Prostate gland (tissue), 2 donors: ENCODE results near the gene CRYBB1.

Experiments
- POLR2A ChIP-seq: fragments of 450-650 bp; IDR thresholded peaks from one replicate; pipeline ENCODE4 v1.6.1; 2016; ENCODE audit warnings: antibody characterized with exemption, mild to moderate bottlenecking
- POLR2AphosphoS5 ChIP-seq: sonication (generic); formaldehyde crosslinking; IDR thresholded peaks from one replicate; pipeline ENCODE4 v1.6.1; 2017; ENCODE audit warnings: antibody characterized with exemption
- TF ChIP-seq, protein P1 (sequence below), 4 experiments: fragments of 200-600 bp in 2 of 4; fragments of 450-650 bp in 2 of 4; sonication (generic) in 2 of 4; IDR thresholded peaks; 1 replicate in 3 of 4; 2 replicates in 1 of 4; pipeline ENCODE4 v1.5.1; 2016 to 2019; ENCODE audit warnings: antibody characterized with exemption in 4 of 4, mild to moderate bottlenecking in 2 of 4, moderate library complexity in 2 of 4

DNA sequence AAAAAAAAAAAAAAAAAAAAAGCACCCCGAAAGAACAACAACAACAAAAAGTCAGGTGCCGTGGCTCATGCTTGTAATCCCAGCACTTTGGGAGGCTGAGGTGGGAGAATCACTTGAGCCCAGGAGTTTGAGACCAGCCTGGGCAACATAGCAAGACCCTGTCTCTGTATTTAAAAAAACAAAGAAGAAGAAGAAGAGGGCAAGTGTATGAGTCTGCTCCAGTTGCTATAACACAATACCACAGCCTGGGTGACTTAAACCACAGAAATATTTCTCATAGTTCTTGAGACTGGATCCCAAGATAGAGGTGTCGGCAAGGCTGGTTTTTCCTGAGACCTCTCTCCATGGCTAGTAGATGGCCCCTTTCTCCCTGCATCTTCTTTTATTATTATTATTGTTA, 16.4 kb upstream of the CRYBB1 start:
- TF ChIP-seq, protein P1, sequence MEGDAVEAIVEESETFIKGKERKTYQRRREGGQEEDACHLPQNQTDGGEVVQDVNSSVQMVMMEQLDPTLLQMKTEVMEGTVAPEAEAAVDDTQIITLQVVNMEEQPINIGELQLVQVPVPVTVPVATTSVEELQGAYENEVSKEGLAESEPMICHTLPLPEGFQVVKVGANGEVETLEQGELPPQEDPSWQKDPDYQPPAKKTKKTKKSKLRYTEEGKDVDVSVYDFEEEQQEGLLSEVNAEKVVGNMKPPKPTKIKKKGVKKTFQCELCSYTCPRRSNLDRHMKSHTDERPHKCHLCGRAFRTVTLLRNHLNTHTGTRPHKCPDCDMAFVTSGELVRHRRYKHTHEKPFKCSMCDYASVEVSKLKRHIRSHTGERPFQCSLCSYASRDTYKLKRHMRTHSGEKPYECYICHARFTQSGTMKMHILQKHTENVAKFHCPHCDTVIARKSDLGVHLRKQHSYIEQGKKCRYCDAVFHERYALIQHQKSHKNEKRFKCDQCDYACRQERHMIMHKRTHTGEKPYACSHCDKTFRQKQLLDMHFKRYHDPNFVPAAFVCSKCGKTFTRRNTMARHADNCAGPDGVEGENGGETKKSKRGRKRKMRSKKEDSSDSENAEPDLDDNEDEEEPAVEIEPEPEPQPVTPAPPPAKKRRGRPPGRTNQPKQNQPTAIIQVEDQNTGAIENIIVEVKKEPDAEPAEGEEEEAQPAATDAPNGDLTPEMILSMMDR (IDR thresholded peaks at IDR 0.05), result no peak
- TF ChIP-seq POLR2A (no peak), POLR2AphosphoS5 (no peak)
